GM15510 (cell line): Measurements from ENCODE around the gene MYH14.

Experiments used
- POLR2A ChIP-seq: IDR thresholded peaks from 3 replicates; pipeline ENCODE4 v1.6.1; 2011; ENCODE audit warnings: borderline replicate concordance; ENCODE audit not compliant: insufficient read length; ENCODE audit errors: extremely low read depth

The MYH14 gene

GRCh38 chr19:50230379-50231351 is 27.2 kb downstream of the MYH14 start:
- no peak for TF ChIP-seq POLR2A

GRCh38 chr19:50231821-50232220 is 28.4 kb downstream of the MYH14 start:
- TF ChIP-seq POLR2A, result no peak

GRCh38 chr19:50232600-50232999 is 29.2 kb downstream of the MYH14 start:
- TF ChIP-seq POLR2A, result no peak

DNA sequence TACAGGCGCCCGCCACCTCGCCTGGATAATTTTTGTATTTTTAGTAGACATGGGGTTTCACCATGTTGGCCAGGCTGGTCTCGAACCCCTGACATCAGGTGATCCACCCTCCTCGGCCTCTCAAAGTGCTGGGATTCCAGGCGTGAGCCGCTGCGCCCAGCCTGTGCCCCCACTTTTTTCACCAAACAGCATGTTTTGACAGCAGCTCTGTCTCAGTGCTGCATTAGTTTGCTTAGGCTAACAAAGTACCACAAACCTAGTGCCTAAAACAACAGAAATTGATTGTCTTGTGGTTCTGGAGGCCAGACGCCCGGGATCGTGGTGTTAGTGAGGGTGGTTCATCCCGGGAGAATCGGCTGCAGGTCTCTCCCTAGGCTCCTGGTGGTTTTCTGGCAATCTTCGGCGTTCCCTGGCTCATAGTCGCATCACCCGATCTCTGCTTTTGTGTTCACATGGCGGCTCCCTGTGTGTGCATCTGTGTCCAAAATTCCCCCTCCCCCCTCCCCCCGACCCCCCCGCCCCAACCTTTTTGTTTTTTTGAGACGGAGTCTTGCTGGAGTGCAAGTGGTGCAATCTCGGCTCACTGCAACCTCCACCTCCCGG is 30.0 kb downstream of the MYH14 start:
- TF ChIP-seq POLR2A, result no peak

DNA sequence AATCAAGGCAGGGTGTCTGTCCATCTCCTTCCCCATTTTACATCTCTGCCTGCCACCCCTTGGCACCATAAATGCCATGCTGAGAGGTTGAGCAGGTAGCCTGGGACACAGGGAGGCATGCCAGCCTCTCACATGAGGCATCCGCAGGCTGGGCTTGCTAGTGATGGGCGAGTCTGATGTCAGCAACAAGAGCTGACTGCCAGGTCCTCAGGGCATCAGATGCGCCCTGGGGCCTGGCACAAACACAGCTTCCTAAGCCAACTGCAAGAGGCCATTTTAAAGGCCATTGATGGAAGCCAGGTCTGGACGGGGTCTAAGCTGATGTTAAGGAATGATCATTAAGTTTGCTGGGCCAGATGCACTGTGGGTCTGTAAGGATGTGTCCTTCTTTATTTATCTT is 34.6 kb downstream of the MYH14 start:
- no peak for TF ChIP-seq POLR2A

DNA sequence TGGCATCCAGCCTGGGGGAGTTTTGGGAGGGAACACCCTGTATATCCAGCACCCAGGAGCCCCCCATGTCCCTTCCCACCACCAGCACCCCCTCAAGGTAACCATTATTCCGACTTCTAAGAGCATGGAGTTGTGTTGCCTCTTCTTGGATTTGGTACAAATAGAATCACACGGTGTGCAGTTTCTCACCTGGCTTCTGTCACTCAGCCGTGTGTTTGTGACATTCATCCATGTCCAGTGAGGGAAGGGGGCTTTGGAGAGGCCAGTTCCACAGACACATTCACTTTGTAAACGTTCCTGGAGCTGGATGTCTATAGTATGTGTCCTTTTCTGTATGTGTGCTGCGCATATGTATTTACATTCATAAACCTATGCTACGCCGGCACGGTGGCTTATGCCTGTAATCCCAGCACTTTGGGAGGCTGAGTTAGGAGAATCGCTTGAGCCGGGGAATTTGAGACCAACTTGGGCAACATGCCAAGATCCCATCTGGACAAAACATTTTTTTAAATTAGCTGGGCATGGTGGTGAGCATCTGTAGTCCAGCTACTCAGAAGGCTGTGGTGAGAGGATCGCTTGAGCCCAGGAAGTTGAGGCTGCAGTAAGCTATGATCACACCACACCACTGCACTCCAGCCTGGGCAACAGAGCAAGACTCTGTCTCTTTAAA is 36.6 kb downstream of the MYH14 start:
- TF ChIP-seq POLR2A, result no peak

GRCh38 chr19:50242581-50242980 is 39.2 kb downstream of the MYH14 start:
- TF ChIP-seq POLR2A, result no peak

DNA sequence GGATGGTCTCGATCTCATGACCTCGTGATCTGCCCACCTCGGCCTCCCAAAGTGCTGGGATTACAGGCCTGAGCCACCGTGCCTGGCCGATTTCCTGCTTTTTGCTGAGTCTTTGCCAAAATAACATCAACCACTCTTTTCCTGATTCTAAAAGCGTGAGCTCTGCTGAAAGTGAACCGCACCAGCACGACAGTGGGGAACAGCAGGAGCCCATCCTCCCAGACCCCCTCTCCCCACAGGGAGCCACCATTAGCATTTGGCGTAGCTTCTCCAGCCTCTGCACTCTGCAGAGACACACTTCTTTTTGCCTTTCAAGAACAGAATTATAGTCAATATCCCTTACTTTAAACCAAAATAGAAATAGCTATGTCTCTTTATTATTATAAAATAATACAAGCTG is 41.3 kb downstream of the MYH14 start:
- no peak for TF ChIP-seq POLR2A

GRCh38 chr19:50248413-50248812 is 45.0 kb downstream of the MYH14 start:
- no peak for TF ChIP-seq POLR2A

GRCh38 chr19:50248826-50249225 is 45.4 kb downstream of the MYH14 start:
- TF ChIP-seq POLR2A, result no peak

- no peak for TF ChIP-seq POLR2A
Observed at GRCh38 chr19:50249636-50250035, 46.2 kb downstream of the MYH14 start.

DNA sequence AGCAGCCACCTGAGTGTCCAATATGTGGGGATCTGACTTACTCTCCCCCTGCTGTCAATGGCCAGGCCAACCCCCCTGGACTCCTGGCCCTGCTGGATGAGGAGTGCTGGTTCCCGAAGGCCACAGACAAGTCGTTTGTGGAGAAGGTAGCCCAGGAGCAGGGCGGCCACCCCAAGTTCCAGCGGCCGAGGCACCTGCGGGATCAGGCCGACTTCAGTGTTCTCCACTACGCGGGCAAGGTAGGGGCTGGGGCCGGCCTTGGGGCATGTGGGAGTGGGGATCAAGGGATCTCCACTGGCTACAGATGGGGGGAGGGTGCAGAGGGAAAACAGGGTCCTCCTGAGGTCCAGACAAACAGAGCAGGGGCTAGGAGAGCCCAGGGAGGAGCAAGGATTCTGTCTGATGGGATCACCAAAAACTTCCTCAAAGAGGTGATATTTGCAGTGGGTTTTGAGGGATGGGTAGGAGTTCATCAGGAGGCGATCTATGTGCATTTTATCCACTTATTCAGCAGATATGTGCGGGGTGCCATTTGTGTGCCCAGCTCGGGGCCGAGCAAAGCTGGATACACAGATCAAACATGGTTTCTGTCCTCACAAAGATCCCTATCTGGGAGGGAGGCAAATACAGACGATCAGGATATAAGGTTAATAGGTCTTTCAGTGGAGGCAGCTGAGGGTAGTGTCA is 47.2 kb downstream of the MYH14 start:
- TF ChIP-seq POLR2A, result no peak

- no peak for TF ChIP-seq POLR2A
Observed at GRCh38 chr19:50252111-50252886, 48.9 kb downstream of the MYH14 start.

DNA sequence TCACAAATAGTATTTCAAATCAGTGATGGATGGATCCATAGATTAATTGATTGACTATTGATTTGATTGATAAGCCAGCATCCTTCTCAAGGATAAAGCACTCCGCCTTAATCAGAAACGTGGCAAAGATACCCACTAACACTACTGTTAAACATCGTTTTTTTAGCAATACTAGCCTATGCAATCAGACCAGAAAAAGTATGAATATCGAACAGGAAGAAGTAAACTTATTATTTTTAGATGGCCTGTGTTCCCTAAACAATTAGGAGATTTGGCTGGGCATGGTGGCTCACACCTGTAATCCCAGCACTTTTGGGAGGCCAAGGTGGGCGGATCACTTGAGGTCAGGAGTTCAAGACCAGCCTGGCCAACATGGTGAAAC is 49.5 kb downstream of the MYH14 start:
- no peak for TF ChIP-seq POLR2A
